Measurements from ENCODE around the gene PCDHA3.
"Not testable (repeated sequence)": the region's sequence is repeated elsewhere in the genome, so short reads cannot be mapped to it uniquely, and the experiment has no call there.

Gene PCDHA3

GRCh38 chr5:140849831-140850634, 49.2 kb downstream of the PCDHA3 start:
- H3K4me1 Mint-ChIP-seq; ATAC-seq (replicated peaks; ENCODE audit: extremely low read depth, poor library complexity, severe bottlenecking); H3K4me3 Mint-ChIP-seq; H3K9me3 Mint-ChIP-seq; H3K27ac Mint-ChIP-seq (ENCODE audit: low read depth); H3K36me3 Mint-ChIP-seq (ENCODE audit: insufficient read depth); DNase-seq (ENCODE audit: low spot score in 2 of 2): not testable (repeated sequence)
- H3K27me3 Mint-ChIP-seq: peaks cover 38% of the 10 kb centered on the region
